Gastroesophageal sphincter (tissue), 3 donors: ENCODE data around the gene PUDP.
"Not testable (repeated sequence)": the region's sequence is repeated elsewhere in the genome, so short reads cannot be mapped to it uniquely, and the experiment has no call there.

Experiments
- EP300 ChIP-seq: sonication (generic); formaldehyde crosslinking; IDR thresholded peaks from one replicate; pipeline ENCODE4 v1.6.1; 2017; ENCODE audit warnings: antibody characterized with exemption, mild to moderate bottlenecking
- POLR2A ChIP-seq, 2 donors: fragments of 450-650 bp; IDR thresholded peaks; one replicate each; pipeline ENCODE4 v1.6.1; 2017; ENCODE audit warnings: antibody characterized with exemption in 2 of 2, mild to moderate bottlenecking in 2 of 2, moderate library complexity in 1 of 2
- TF ChIP-seq, protein P1 (sequence below), 4 experiments: fragments of 200-600 bp in 2 of 4; fragments of 450-650 bp in 2 of 4; sonication (generic) in 1 of 4; IDR thresholded peaks; one replicate each; pipeline ENCODE4 v1.5.1; 2017 to 2019; ENCODE audit warnings: antibody characterized with exemption in 4 of 4, mild to moderate bottlenecking in 2 of 4, moderate library complexity in 2 of 4

DNA sequence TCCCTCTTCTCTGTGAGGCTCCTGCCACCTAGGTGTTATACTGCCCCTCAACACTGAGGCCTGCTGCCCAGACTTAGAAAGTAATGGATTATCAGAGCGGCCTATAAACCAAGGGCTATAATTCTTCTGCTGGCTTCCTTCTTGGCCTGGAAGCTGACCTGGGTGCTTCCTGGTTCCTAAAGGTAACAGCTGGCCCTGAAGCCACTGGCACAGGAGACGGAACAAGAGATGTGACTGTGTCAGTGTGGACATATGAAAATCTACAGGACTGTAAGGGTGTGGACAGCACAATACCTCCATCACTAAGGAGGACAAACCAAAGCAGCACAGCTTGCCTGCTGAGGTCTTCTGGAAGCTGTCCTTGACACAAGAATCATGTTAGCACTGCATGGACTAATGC is 52.3 kb downstream of the PUDP start:
- TF ChIP-seq POLR2A (IDR thresholded peaks at IDR 0.05); EP300: not testable (repeated sequence)
- TF ChIP-seq, protein P1, sequence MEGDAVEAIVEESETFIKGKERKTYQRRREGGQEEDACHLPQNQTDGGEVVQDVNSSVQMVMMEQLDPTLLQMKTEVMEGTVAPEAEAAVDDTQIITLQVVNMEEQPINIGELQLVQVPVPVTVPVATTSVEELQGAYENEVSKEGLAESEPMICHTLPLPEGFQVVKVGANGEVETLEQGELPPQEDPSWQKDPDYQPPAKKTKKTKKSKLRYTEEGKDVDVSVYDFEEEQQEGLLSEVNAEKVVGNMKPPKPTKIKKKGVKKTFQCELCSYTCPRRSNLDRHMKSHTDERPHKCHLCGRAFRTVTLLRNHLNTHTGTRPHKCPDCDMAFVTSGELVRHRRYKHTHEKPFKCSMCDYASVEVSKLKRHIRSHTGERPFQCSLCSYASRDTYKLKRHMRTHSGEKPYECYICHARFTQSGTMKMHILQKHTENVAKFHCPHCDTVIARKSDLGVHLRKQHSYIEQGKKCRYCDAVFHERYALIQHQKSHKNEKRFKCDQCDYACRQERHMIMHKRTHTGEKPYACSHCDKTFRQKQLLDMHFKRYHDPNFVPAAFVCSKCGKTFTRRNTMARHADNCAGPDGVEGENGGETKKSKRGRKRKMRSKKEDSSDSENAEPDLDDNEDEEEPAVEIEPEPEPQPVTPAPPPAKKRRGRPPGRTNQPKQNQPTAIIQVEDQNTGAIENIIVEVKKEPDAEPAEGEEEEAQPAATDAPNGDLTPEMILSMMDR (IDR thresholded peaks at IDR 0.05) = not testable (repeated sequence)
